Activated T-cell treated with anti-CD3 and anti-CD28 coated beads, Interleukin-2, amount 50 U/mL, for 72 hours (primary cell): Measurements from ENCODE around the gene PRRC2B. TPM values are rescaled to one million over a fixed set of nuclear protein-coding genes. Genes with fewer than 3 reads are reported as not detected.
"Not testable (repeated sequence)": the region's sequence is repeated elsewhere in the genome, so short reads cannot be mapped to it uniquely, and the experiment has no call there.

Source experiments
- ATAC-seq, 2 donors: fragments of 150-1000 bp; cut with Tn5 transposase; replicated peaks in 1 of 2; 2 replicates each; pipeline ENCODE4 v1.10.0; 2021; ENCODE audit warnings: moderate library complexity in 2 of 2, mild to moderate bottlenecking in 1 of 2
- DNase-seq, 2 donors: peaks; one replicate each; pipeline ENCODE4 v3.0.0; 2021 to 2022; ENCODE audit warnings: mixed read lengths in 1 of 2
- H3K27ac Mint-ChIP-seq: one replicate; pipeline ENCODE4 v1.8.0; 2022; ENCODE audit warnings: mild to moderate bottlenecking, moderate library complexity, mixed read lengths
- H3K27me3 Mint-ChIP-seq: one replicate; pipeline ENCODE4 v1.8.0; 2022; ENCODE audit warnings: low read depth, mixed read lengths
- H3K36me3 Mint-ChIP-seq, 2 donors: one replicate each; pipeline ENCODE4 v1.8.0; 2022; ENCODE audit warnings: mixed read lengths in 2 of 2, mild to moderate bottlenecking in 1 of 2; ENCODE audit not compliant: insufficient read depth in 2 of 2
- H3K4me1 Mint-ChIP-seq: one replicate; pipeline ENCODE4 v1.8.0; 2022; ENCODE audit warnings: low read depth, mixed read lengths
- H3K4me3 Mint-ChIP-seq, 2 donors: one replicate each; pipeline ENCODE4 v1.8.0; 2022; ENCODE audit warnings: mild to moderate bottlenecking in 2 of 2, mixed read lengths in 2 of 2, moderate library complexity in 2 of 2
- H3K9me3 Mint-ChIP-seq, 2 donors: one replicate each; pipeline ENCODE4 v1.8.0; 2022; ENCODE audit warnings: mixed read lengths in 2 of 2
- total RNA-seq, 2 donors: library from RNA; stranded (reverse); gene quantifications; one replicate each; pipeline ENCODE4 v1.2.3, GENCODE V29; 2022

Gene PRRC2B
- total RNA-seq, 2 donors from 2014 or later: 179 to 214 TPM

DNA sequence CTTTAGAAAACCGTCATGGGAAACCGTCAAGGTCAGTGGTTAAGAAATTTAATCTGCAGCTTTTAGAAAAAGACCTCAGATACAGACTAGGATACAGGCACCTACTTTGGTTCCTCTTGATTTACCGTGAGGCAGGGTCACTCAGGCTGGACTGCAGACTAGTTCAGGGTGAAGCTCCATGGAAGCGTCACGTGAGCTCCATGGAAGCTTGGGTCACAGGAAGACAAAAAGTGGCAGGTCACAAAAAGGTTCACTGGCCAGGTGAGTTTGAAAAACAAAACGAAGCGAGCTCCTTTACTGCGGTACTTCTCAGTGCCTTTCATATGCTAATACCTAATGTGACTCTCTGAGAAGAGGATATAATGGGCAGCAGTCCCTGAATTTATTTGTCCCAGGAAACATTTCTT, 43.0 kb downstream of the PRRC2B start:
- peaks cover 4 to 35% of the 10 kb centered on the region in 2 donors for H3K36me3 Mint-ChIP-seq
- ATAC-seq: no peak
- H3K27me3 Mint-ChIP-seq: no peaks in the 10 kb centered on the region
- H3K27ac Mint-ChIP-seq: peak overlapping the region; percentile 21
- no peak for DNase-seq
- no peak overlapping the region for H3K4me3 Mint-ChIP-seq
- H3K9me3 Mint-ChIP-seq: no peaks in the 10 kb centered on the region
- no peaks in the 10 kb centered on the region for H3K4me1 Mint-ChIP-seq

GRCh38 chr9:131438190-131438589, 44.3 kb downstream of the PRRC2B start:
- H3K4me1 Mint-ChIP-seq: no peaks in the 10 kb centered on the region
- ATAC-seq (no peak), DNase-seq (no peak)
- peaks cover 4 to 35% of the 10 kb centered on the region in 2 donors for H3K36me3 Mint-ChIP-seq
- H3K4me3 Mint-ChIP-seq: no peak overlapping the region
- H3K27me3 Mint-ChIP-seq: no peaks in the 10 kb centered on the region
- H3K27ac Mint-ChIP-seq: peak overlapping the region; percentile 2
- no peaks in the 10 kb centered on the region for H3K9me3 Mint-ChIP-seq

DNA sequence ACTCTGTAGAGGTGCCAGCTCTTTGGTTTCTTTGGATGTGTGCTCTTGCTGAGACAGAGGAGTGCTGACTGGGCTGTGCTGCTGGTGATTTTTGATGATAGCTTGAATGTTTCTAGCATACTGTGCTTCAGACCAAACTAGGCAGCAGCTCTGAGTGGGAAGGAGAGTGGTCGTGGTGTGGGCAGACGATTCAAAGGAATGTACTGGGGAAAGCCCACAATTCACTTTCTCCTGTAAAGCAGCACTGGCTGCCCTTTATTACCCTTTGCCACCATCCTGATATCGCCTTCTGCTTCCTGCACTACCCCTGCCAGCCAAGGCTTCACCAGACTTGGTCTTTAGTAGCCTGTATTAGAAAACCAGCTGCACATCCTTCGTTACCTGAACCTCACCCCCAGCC, 45.3 kb downstream of the PRRC2B start:
- H3K9me3 Mint-ChIP-seq: no peaks in the 10 kb centered on the region
- peaks cover 4 to 31% of the 10 kb centered on the region in 2 donors for H3K36me3 Mint-ChIP-seq
- H3K27ac Mint-ChIP-seq: peak overlapping the region; percentile 64
- H3K4me3 Mint-ChIP-seq: no peak overlapping the region
- H3K4me1 Mint-ChIP-seq: no peaks in the 10 kb centered on the region
- H3K27me3 Mint-ChIP-seq: no peaks in the 10 kb centered on the region
- no peak for ATAC-seq
- DNase-seq: no peak

GRCh38 chr9:131441441-131441840, 47.6 kb downstream of the PRRC2B start:
- Mint-ChIP-seq H3K4me3 (no peak overlapping the region), H3K27me3 (no peaks in the 10 kb centered on the region), H3K36me3 (peaks cover 5 to 38% of the 10 kb centered on the region in 2 donors), H3K4me1 (no peaks in the 10 kb centered on the region), H3K9me3 (no peaks in the 10 kb centered on the region), H3K27ac (peak overlapping the region; percentile 56)
- DNase-seq (no peak), ATAC-seq (peak in 1 of 2 donors; percentile 32)

- Mint-ChIP-seq H3K36me3 (peaks cover 8 to 44% of the 10 kb centered on the region in 2 donors), H3K9me3 (no peaks in the 10 kb centered on the region), H3K4me1 (no peaks in the 10 kb centered on the region), H3K27ac (no peak overlapping the region), H3K27me3 (no peaks in the 10 kb centered on the region), H3K4me3 (no peak overlapping the region)
- ATAC-seq: no peak
- no peak for DNase-seq
These were observed 48.5 kb downstream of the PRRC2B start for GRCh38 chr9:131442351-131442750.

GRCh38 chr9:131443648-131444047, 49.8 kb downstream of the PRRC2B start:
- peaks cover 8 to 42% of the 10 kb centered on the region in 2 donors for H3K36me3 Mint-ChIP-seq
- H3K27ac Mint-ChIP-seq: no peak overlapping the region
- peaks cover 3% of the 10 kb centered on the region for H3K4me1 Mint-ChIP-seq
- DNase-seq (no peak), ATAC-seq (no peak)
- no peaks in the 10 kb centered on the region for H3K27me3 Mint-ChIP-seq
- H3K9me3 Mint-ChIP-seq: no peaks in the 10 kb centered on the region
- H3K4me3 Mint-ChIP-seq: no peak overlapping the region

GRCh38 chr9:131446276-131446675, 52.4 kb downstream of the PRRC2B start:
- no peaks in the 10 kb centered on the region for H3K27me3 Mint-ChIP-seq
- H3K4me1 Mint-ChIP-seq: peaks cover 12% of the 10 kb centered on the region
- no peak overlapping the region for H3K4me3 Mint-ChIP-seq
- no peak overlapping the region for H3K27ac Mint-ChIP-seq
- ATAC-seq (no peak), DNase-seq (no peak)
- peaks cover 6 to 33% of the 10 kb centered on the region in 2 donors for H3K36me3 Mint-ChIP-seq
- H3K9me3 Mint-ChIP-seq: no peaks in the 10 kb centered on the region

- no peaks in the 10 kb centered on the region for H3K27me3 Mint-ChIP-seq
- H3K36me3 Mint-ChIP-seq: peaks cover 6 to 39% of the 10 kb centered on the region in 2 donors
- no peak for DNase-seq
- no peaks in the 10 kb centered on the region for H3K9me3 Mint-ChIP-seq
- no peak for ATAC-seq
- H3K4me1 Mint-ChIP-seq: peaks cover 12% of the 10 kb centered on the region
- H3K27ac Mint-ChIP-seq: no peak overlapping the region
- no peak overlapping the region for H3K4me3 Mint-ChIP-seq
These were observed 53.3 kb downstream of the PRRC2B start for GRCh38 chr9:131447148-131447547.

GRCh38 chr9:131447600-131447999, 53.7 kb downstream of the PRRC2B start:
- Mint-ChIP-seq H3K27me3 (no peaks in the 10 kb centered on the region), H3K27ac (peak overlapping the region; percentile 44), H3K4me1 (peaks cover 15% of the 10 kb centered on the region), H3K9me3 (no peaks in the 10 kb centered on the region), H3K4me3 (no peak overlapping the region), H3K36me3 (peaks cover 6 to 41% of the 10 kb centered on the region in 2 donors)
- no peak for ATAC-seq
- DNase-seq: no peak

DNA sequence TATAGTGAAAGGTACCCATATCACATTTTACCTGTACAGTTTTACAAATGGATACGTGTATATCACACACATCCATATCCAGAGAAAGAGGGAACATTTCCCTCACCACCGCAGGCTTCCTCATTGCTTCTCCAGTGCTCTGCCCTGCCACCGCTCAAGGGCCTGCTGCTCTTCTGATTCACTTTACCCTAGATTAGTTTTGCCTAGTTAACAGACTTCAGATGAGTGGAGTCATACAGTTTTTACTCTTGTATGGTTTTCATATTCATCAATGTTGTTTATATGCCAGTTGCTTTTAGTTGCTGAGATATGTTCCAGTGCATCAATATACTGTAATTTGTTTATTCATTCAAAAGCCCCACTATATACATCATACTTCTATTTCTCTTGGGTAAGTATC, 54.9 kb downstream of the PRRC2B start:
- DNase-seq: no peak
- peaks cover 6 to 42% of the 10 kb centered on the region in 2 donors for H3K36me3 Mint-ChIP-seq
- no peaks in the 10 kb centered on the region for H3K27me3 Mint-ChIP-seq

GRCh38 chr9:131449276-131449675, 55.4 kb downstream of the PRRC2B start:
- Mint-ChIP-seq H3K9me3 (no peaks in the 10 kb centered on the region), H3K27me3 (no peaks in the 10 kb centered on the region), H3K36me3 (peaks cover 6 to 42% of the 10 kb centered on the region in 2 donors), H3K4me3 (peak overlapping the region in 1 of 2 donors; percentile 52), H3K27ac (peak overlapping the region; percentile 68), H3K4me1 (peaks cover 20% of the 10 kb centered on the region)
- ATAC-seq (peak; percentile 37 to 75), DNase-seq (no peak)

More for the DNA sequence above, 54.9 kb downstream of the PRRC2B start:
- peak; percentile 27 to 77 for ATAC-seq
- H3K4me3 Mint-ChIP-seq: peak overlapping the region in 1 of 2 donors; percentile 52
- no peaks in the 10 kb centered on the region for H3K9me3 Mint-ChIP-seq
- peak overlapping the region; percentile 68 for H3K27ac Mint-ChIP-seq
- peaks cover 20% of the 10 kb centered on the region for H3K4me1 Mint-ChIP-seq

GRCh38 chr9:131454028-131454427, 60.1 kb downstream of the PRRC2B start:
- no peak overlapping the region for H3K4me3 Mint-ChIP-seq
- ATAC-seq (no peak), DNase-seq (no peak)
- H3K9me3 Mint-ChIP-seq: no peaks in the 10 kb centered on the region
- H3K27ac Mint-ChIP-seq: no peak overlapping the region
- no peaks in the 10 kb centered on the region for H3K27me3 Mint-ChIP-seq
- H3K4me1 Mint-ChIP-seq: peaks cover 13% of the 10 kb centered on the region
- peaks cover 4 to 41% of the 10 kb centered on the region in 2 donors for H3K36me3 Mint-ChIP-seq

DNA sequence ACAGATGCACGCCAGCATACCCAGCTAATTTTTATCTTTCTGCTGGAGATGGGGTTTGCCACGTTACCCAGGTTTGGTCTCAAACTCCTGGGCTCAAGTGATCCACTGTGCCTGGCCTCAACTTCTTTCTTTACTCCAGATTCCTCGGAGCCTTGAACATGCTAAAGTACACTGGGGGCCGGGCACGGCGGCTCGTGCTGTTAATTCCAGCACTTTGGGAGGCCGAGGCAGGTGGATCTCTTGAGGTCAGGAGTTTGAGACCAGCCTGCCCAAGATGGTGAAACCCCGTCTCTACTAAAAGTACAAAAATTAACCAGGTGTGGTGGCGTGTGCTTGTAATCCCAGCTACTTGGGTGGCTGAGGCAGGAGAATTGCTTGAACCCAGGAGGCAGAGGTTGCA, 61.8 kb downstream of the PRRC2B start:
- not testable (repeated sequence) for ATAC-seq, H3K27ac Mint-ChIP-seq, H3K4me3 Mint-ChIP-seq, DNase-seq, H3K4me1 Mint-ChIP-seq, H3K27me3 Mint-ChIP-seq, H3K9me3 Mint-ChIP-seq
- H3K36me3 Mint-ChIP-seq: peaks cover 4 to 46% of the 10 kb centered on the region in 2 donors

DNA sequence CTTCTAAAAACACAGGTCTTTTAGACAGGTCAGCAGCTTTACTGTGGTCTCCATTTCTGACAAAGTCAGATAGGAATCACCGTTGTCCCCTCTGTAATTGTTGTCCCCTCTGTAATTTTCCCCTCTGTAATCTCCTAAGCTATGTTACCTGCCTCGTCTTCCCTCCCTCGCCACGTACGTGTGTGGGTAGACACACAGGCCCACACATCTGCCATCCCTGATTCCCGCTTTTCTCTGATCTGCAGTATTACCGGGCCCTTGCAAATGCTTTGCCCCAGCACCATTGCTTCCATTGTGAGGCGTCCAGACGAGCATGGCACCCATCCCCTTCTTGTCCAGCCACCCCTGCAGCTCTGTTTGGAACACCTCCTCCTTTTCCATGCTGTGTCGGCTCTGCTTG, 63.9 kb downstream of the PRRC2B start:
- Mint-ChIP-seq H3K4me3 (no peak overlapping the region), H3K27me3 (no peaks in the 10 kb centered on the region), H3K36me3 (peaks cover 7 to 45% of the 10 kb centered on the region in 2 donors), H3K9me3 (no peaks in the 10 kb centered on the region), H3K4me1 (peaks cover 3% of the 10 kb centered on the region), H3K27ac (no peak overlapping the region)
- DNase-seq: no peak
- ATAC-seq: no peak
